ENCODE results near the gene SEMA5A.

DNA sequence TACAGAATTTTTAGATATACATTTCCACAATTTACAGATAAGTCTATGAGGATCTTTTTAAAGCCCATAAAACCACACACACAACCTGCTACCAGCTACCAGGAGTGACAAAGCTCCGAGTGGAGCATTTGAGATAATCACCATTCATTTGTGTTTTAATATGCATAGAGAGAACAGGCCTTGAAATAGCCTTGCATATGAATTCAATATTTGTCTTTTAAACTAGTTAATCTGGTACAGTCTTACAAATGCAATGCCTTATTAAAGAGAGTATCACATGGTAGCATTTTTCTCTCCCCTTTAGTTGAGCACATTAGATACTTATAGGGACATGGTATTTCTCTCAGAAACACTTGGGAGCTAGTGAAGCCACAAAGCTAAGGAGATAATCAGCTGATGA, 49.1 kb downstream of the SEMA5A start:
- TF ChIP-seq CTCF (IDR thresholded peaks at IDR 0.05; ENCODE audit: control extremely low read depth in 1 of 3, insufficient read depth in 1 of 3, low read depth in 1 of 3, low read length in 3 of 3) (no peak), EZH2 (IDR thresholded peaks at IDR 0.05; ENCODE audit: low read depth, low read length, severe bottlenecking) (no peak)

Measured in H1 (cell line).